Measurements from ENCODE around the gene STK4. TPM values are rescaled to one million over a fixed set of nuclear protein-coding genes. Genes with fewer than 3 reads are reported as not detected.
A peak's percentile ranks its signal among the peaks of the same experiment; 100 is the strongest.

The STK4 gene
- 17.4 and 17.6 TPM in 2 replicates for total RNA-seq

DNA sequence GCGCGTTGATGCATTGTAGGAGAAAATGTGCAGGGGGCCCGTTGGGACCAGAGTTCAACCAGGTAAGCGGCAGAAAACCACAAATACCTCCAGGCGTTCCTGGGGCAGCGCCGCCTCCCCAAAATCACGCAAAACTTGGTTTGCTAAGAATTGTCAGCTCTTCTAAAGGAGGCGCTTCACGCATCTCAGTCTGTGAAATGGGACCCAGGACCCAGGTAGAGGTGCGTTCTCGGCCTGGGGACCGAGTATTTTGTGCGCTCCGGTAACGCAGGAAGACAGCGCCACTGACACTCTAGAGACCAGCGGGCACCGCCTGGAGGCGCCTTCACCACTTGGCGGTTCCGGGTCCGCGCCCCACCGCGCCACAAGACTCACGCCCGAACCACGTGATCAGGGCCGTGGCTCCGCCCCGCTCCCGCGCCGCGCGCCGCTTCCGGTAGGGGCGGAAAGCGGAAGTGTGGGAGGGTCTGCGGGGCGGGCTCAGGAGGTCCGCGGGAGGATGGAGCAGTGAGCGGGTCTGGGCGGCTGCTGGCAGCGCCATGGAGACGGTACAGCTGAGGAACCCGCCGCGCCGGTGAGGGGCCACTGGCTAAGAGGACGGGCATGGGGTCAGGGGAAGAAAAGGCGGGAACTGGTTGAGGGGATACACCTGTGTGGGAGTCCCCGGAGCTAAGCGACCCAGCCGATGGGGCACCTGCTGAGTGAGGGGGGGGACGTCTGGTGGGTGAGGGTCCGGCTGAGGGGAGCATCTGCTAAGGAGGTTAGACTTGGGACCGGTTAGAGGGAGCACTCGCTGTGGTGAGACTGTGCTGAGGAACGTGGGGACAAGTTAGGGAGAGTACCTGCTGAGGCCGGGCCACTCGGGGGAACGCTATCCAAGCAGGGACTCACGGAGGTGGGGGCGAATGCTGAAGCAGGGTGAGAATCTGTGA is at the start of gene STK4:
Gene STK4 (plus strand): TSS at position 483 of the 932 bp plus-strand sequence. CDS start 57 bp downstream, at position 540.
- no peak for DNase-seq (ENCODE audit: low read depth)

DNA sequence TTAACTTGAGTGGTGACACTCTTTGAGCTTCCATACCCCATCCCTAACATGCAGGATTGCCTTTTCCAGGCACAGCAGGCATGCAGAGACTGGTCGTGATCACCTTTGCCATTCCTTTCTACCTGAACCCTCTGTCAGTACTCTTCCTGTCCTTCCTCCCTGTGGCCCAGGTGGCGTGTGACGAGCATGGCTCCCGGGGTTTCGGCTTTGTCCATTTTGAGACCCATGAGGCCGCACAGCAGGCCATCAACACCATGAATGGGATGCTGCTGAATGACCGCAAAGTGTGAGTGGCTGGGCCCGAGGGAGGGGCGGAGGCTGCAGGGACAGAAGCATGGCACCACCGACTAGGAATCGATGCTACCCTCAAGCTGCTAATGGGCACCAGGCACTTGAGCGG is 49.7 kb upstream of the STK4 start:
- TF ChIP-seq, protein P1, sequence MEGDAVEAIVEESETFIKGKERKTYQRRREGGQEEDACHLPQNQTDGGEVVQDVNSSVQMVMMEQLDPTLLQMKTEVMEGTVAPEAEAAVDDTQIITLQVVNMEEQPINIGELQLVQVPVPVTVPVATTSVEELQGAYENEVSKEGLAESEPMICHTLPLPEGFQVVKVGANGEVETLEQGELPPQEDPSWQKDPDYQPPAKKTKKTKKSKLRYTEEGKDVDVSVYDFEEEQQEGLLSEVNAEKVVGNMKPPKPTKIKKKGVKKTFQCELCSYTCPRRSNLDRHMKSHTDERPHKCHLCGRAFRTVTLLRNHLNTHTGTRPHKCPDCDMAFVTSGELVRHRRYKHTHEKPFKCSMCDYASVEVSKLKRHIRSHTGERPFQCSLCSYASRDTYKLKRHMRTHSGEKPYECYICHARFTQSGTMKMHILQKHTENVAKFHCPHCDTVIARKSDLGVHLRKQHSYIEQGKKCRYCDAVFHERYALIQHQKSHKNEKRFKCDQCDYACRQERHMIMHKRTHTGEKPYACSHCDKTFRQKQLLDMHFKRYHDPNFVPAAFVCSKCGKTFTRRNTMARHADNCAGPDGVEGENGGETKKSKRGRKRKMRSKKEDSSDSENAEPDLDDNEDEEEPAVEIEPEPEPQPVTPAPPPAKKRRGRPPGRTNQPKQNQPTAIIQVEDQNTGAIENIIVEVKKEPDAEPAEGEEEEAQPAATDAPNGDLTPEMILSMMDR (conservative IDR thresholded peaks at IDR 0.05; ENCODE audit: low read depth, low read length), result no peak
- no peak for DNase-seq (ENCODE audit: low read depth)
- H3K4me3 ChIP-seq (ENCODE audit: low read depth, low read length), result no peak overlapping the region

More for the DNA sequence above, at the start of gene STK4:
- TF ChIP-seq, protein P1 (conservative IDR thresholded peaks at IDR 0.05; ENCODE audit: low read depth, low read length), result peak; percentile 50
- peak within 1 kb of the TSS; percentile 90 for H3K4me3 ChIP-seq (ENCODE audit: low read depth, low read length)

- DNase-seq (ENCODE audit: low read depth), result no peak
Observed at GRCh38 chr20:44917399-44917798, 48.9 kb upstream of the STK4 start.

DNA sequence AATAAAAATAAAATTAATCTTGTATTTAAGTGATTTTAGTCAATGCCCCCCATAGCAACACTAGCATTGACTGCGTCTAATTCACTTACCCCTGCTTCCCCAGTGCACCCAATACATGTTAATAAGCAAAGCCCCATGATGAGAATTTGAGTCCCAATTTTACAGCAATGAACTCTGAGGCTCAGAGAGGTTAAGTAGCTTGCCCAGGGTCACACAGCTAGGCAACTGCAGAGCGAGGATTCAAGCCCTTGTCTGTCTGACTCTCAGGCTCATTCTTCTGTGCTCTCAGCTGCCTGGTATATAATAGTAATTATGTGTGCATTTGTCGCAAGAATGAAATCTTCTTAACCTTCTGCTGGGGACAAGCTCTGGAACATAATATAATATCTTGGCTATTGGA is 48.0 kb upstream of the STK4 start:
- DNase-seq (ENCODE audit: low read depth), result no peak
- TF ChIP-seq, protein P1 (conservative IDR thresholded peaks at IDR 0.05; ENCODE audit: low read depth, low read length), result no peak
- H3K4me3 ChIP-seq (ENCODE audit: low read depth, low read length), result no peak overlapping the region

More at GRCh38 chr20:44917399-44917798, 48.9 kb upstream of the STK4 start:
- TF ChIP-seq, protein P1 (conservative IDR thresholded peaks at IDR 0.05; ENCODE audit: low read depth, low read length), result no peak
- H3K4me3 ChIP-seq (ENCODE audit: low read depth, low read length), result no peak overlapping the region

DNA sequence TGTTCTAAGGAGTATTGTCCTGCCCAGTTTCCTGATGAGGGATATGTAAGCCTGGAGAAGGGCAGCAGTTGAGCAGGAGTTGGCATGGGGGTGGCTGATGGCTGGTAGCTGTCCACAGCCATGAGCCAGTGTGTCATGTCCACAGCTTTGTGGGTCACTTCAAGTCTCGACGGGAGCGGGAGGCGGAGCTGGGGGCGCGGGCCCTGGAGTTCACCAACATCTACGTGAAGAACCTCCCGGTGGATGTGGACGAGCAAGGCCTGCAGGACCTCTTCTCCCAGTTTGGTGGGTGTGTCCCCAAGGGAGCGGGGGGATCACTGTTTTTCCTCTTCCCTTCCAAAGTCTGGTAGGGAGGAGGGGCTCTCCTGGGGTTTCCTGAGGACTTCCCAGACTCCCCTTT is 47.6 kb upstream of the STK4 start:
- TF ChIP-seq, protein P1 (conservative IDR thresholded peaks at IDR 0.05; ENCODE audit: low read depth, low read length), result no peak
- no peak overlapping the region for H3K4me3 ChIP-seq (ENCODE audit: low read depth, low read length)
- DNase-seq (ENCODE audit: low read depth), result no peak

GRCh38 chr20:44921447-44921846 is 44.9 kb upstream of the STK4 start:
- TF ChIP-seq, protein P1 (conservative IDR thresholded peaks at IDR 0.05; ENCODE audit: low read depth, low read length), result no peak
- DNase-seq (ENCODE audit: low read depth), result no peak
- no peak overlapping the region for H3K4me3 ChIP-seq (ENCODE audit: low read depth, low read length)

Data from epithelial cell of proximal tubule (primary cell).